PC-3 (cell line): Measurements from ENCODE around the gene ATXN7L1. TPM values are rescaled to one million over a fixed set of nuclear protein-coding genes. Genes with fewer than 3 reads are reported as not detected.

Source experiments
- ATAC-seq: fragments of 200-7000 bp; cut with Tn5 transposase; 2 replicates; pipeline ENCODE4 v1.9.1; 2020; ENCODE audit warnings: mild to moderate bottlenecking, moderate library complexity
- BruUV-seq: library from RNA; stranded (reverse); fragments of 400-500 nt; replicated peaks from 2 replicates; lab custom pipeline; 2021; lab: Mats Ljungman, UMichigan
- CTCF ChIA-PET: fragments of 300-600 bp; sonication (Branson Sonifier 250); formaldehyde crosslinking; loops from one replicate; lab custom pipeline; 2022; ENCODE audit warnings: antibody characterized with exemption; lab: Charles Lee
- POLR2A ChIA-PET: fragments of 300-600 bp; sonication (Branson Sonifier 250); formaldehyde crosslinking; loops from one replicate; lab custom pipeline; 2022; ENCODE audit warnings: antibody characterized with exemption; ENCODE audit not compliant: unreplicated experiment; lab: Charles Lee
- DNase-seq: peaks from one replicate; pipeline ENCODE4 v3.0.0-alpha.2; 2015
- H2AFZ ChIP-seq: fragments of 300-600 bp; sonication (generic); 2 replicates; pipeline ENCODE4 v1.6.0; 2016; ENCODE audit warnings: antibody characterized with exemption, low read length
- H3F3A ChIP-seq: fragments of 300-600 bp; sonication (generic); one replicate; pipeline ENCODE4 v1.6.0; 2017; ENCODE audit warnings: antibody characterized with exemption, low read length, control low read depth, mild to moderate bottlenecking; ENCODE audit not compliant: unreplicated experiment
- H3K27ac ChIP-seq: fragments of 300-600 bp; sonication (generic); 2 replicates; pipeline ENCODE4 v1.5.1; 2016; ENCODE audit warnings: mild to moderate bottlenecking, low read length
- H3K27me3 ChIP-seq: fragments of 300-600 bp; sonication (generic); 2 replicates; pipeline ENCODE4 v1.6.1; 2016; ENCODE audit warnings: low read length, mixed read lengths
- H3K36me3 ChIP-seq: fragments of 300-600 bp; sonication (generic); 2 replicates; pipeline ENCODE4 v1.6.1; 2016; ENCODE audit warnings: low read depth, mixed run types, low read length, mixed read lengths
- H3K4me1 ChIP-seq: fragments of 300-600 bp; sonication (generic); 2 replicates; pipeline ENCODE4 v1.5.1; 2016; ENCODE audit warnings: low read length; ENCODE audit not compliant: insufficient read depth
- H3K4me2 ChIP-seq: fragments of 300-600 bp; sonication (generic); 2 replicates; pipeline ENCODE4 v1.6.0; 2016; ENCODE audit warnings: low read length
- H3K4me3 ChIP-seq: fragments of 300-600 bp; sonication (generic); 2 replicates; pipeline ENCODE4 v1.5.1; 2016; ENCODE audit warnings: mild to moderate bottlenecking, low read length, mixed read lengths
- H3K79me2 ChIP-seq: fragments of 300-600 bp; sonication (generic); 2 replicates; pipeline ENCODE4 v1.6.1; 2017; ENCODE audit warnings: low read length, mixed read lengths
- H3K9ac ChIP-seq: fragments of 300-600 bp; sonication (generic); 2 replicates; pipeline ENCODE4 v1.6.0; 2016; ENCODE audit warnings: mild to moderate bottlenecking, low read length
- H3K9me2 ChIP-seq: fragments of 300-600 bp; sonication (generic); replicated peaks from 2 replicates; pipeline ENCODE4 v1.6.1; 2016; ENCODE audit warnings: mixed run types, low read length, mixed read lengths
- H3K9me3 ChIP-seq: fragments of 300-600 bp; sonication (generic); 2 replicates; pipeline ENCODE4 v1.6.1; 2016; ENCODE audit warnings: low read length, mixed read lengths
- H4K20me1 ChIP-seq: fragments of 300-600 bp; sonication (generic); 2 replicates; pipeline ENCODE4 v1.6.1; 2016; ENCODE audit warnings: low read length, mixed read lengths
- CTCF ChIP-seq: fragments of 300-600 bp; sonication (generic); conservative IDR thresholded peaks from 2 replicates; pipeline ENCODE4 v1.5.1; 2017; ENCODE audit warnings: antibody characterized with exemption, low read depth, mild to moderate bottlenecking, low read length
- EZH2 ChIP-seq: fragments of 300-600 bp; sonication (generic); IDR thresholded peaks from one replicate; pipeline ENCODE4 v1.6.1; 2017; ENCODE audit warnings: antibody characterized with exemption, mild to moderate bottlenecking, low read length; ENCODE audit not compliant: unreplicated experiment
- EZH2phosphoT487 ChIP-seq: fragments of 300-600 bp; sonication (generic); IDR thresholded peaks from 2 replicates; pipeline ENCODE4 v1.6.1; 2018; ENCODE audit warnings: mild to moderate bottlenecking, antibody characterized with exemption, low read length, borderline replicate concordance
- intact Hi-C: fragments of 100-400 bp; cut with micrococcal nuclease; formaldehyde crosslinking; loops from 2 replicates; pipeline ENCODE4 v1.9.0; 2023
- total RNA-seq: library from RNA; depleted of rRNA; stranded (reverse); fragments of >200 nt; gene quantifications from 2 replicates; pipeline ENCODE4 v1.2.3, GENCODE V29; 2014

The ATXN7L1 gene
- total RNA-seq, 1 experiment from 2014 or later = 16.0 TPM

DNA sequence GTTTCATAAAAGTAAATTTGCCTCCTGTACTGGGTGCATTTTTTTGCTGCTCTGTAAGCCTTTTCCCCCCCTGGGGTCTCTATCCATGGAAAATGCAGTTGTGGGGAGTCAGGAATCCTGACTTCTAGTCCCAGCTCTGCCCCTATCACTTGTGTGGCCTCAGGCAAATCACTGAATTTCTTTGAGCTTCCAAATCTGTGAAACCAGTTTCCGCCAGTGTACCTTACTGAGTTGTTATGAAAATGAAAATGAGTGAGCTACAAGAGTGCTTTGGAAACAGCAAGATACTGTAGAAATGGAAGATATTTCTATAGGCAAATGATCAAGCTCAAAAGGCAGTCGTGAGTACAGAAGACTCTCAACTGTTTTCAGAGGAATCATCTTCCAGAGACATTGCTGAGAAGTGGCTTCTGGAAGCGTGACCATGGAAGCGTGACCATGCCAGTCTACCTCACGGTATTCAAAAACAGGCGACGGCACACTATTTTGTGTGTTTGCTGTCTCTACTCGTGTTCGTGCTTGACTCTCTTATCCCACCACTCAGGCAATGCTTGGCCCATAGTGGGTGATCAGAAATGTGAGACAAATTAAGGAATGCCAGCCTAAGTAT is 107.4 kb downstream of the ATXN7L1 start:
- peaks cover 32% of the 10 kb centered on the region for H3K4me1 ChIP-seq
- no peaks in the 10 kb centered on the region for H3K79me2 ChIP-seq
- H3K9me2 ChIP-seq = no peaks in the 10 kb centered on the region
- ChIA-PET CTCF (interaction anchor here (1.0 kb wide), 1 partner anchor 269 kb away, joined by 3 read pairs; no protein-coding TSS in a partner anchor), POLR2A (no interaction called here)
- intact Hi-C loops = no loop called here
- H3K27ac ChIP-seq = no peak overlapping the region
- ATAC-seq (no peak), DNase-seq (no peak)
- no peaks in the 10 kb centered on the region for H4K20me1 ChIP-seq
- BruUV-seq = no TSS peak
- peaks cover 4% of the 10 kb centered on the region; the same call in 1 of the 2 replicates for H3K36me3 ChIP-seq
- H3K27me3 ChIP-seq = no peaks in the 10 kb centered on the region
- H3K9ac ChIP-seq = no peak overlapping the region
- H3K4me2 ChIP-seq = no peak overlapping the region; the same call in 1 of the 2 replicates
- H2AFZ ChIP-seq = no peak overlapping the region
- H3F3A ChIP-seq = peaks cover 5% of the 10 kb centered on the region
- H3K9me3 ChIP-seq = no peaks in the 10 kb centered on the region
- H3K4me3 ChIP-seq = no peak overlapping the region
- TF ChIP-seq EZH2phosphoT487 (no peak), EZH2 (no peak), CTCF (no peak)

DNA sequence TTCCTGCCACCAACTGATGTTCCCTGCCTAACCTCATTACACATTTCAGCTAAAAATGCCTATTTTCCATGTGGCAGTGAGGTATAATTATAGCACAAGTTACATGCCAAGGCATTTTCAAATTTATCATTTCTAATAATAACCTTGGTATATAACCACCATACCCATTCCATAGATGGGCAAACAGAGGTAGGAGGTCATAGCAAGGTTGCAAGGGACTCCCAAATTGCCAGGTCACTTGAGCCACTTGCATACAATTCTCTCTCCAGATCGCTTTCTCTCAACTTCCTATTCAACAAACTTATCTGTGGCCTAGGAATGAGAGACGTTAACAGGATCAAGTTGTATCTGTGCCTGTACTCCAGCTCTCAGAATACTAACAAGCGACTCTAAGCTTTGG is 108.3 kb downstream of the ATXN7L1 start:
- no peaks in the 10 kb centered on the region for H3K27me3 ChIP-seq
- ChIA-PET CTCF (no interaction called here), POLR2A (no interaction called here)
- H3F3A ChIP-seq = peaks cover 5% of the 10 kb centered on the region
- no peak overlapping the region for H3K4me3 ChIP-seq
- H3K4me1 ChIP-seq = peaks cover 32% of the 10 kb centered on the region
- H3K27ac ChIP-seq = no peak overlapping the region
- BruUV-seq = no TSS peak
- ATAC-seq (no peak), DNase-seq (no peak)
- no peaks in the 10 kb centered on the region for H3K9me3 ChIP-seq
- no peaks in the 10 kb centered on the region for H4K20me1 ChIP-seq
- no peak overlapping the region for H3K4me2 ChIP-seq
- TF ChIP-seq CTCF (no peak), EZH2 (no peak), EZH2phosphoT487 (no peak)
- H3K36me3 ChIP-seq = peaks cover 4% of the 10 kb centered on the region; the same call in 1 of the 2 replicates
- no peaks in the 10 kb centered on the region for H3K79me2 ChIP-seq
- no peak overlapping the region for H2AFZ ChIP-seq
- intact Hi-C loops = no loop called here
- H3K9me2 ChIP-seq = no peaks in the 10 kb centered on the region
- no peak overlapping the region for H3K9ac ChIP-seq

- ATAC-seq = no peak
- Histone ChIP-seq H3K36me3 (peaks cover 1% of the 10 kb centered on the region; the same call in 1 of the 2 replicates), H4K20me1 (no peaks in the 10 kb centered on the region), H2AFZ (no peak overlapping the region), H3K4me1 (peaks cover 32% of the 10 kb centered on the region), H3F3A (peaks cover 5% of the 10 kb centered on the region), H3K4me3 (no peak overlapping the region), H3K27ac (no peak overlapping the region), H3K27me3 (no peaks in the 10 kb centered on the region), H3K9me2 (no peaks in the 10 kb centered on the region), H3K79me2 (no peaks in the 10 kb centered on the region), H3K9me3 (no peaks in the 10 kb centered on the region), H3K9ac (no peak overlapping the region), H3K4me2 (no peak overlapping the region)
- intact Hi-C loops = no loop called here
- DNase-seq = no peak
- TF ChIP-seq EZH2 (no peak), CTCF (no peak), EZH2phosphoT487 (no peak)
- POLR2A ChIA-PET = no interaction called here
- CTCF ChIA-PET = interaction anchor here (0.6 kb wide), 1 partner anchor 123 kb away, joined by 8 read pairs; no protein-coding TSS in a partner anchor
- no TSS peak for BruUV-seq
Measured at GRCh38 chr7:105766421-105767073, 109.9 kb downstream of the ATXN7L1 start.
